ENCODE data around the gene SLC30A7.

SLC30A7 gene

GRCh38 chr1:101027194-101027772 lies 131.4 kb downstream of the SLC30A7 start:
- FAIRE-seq = no peak
- no peak for DNase-seq (ENCODE audit: insufficient read length, low spot score)
- no peak for TF ChIP-seq CTCF (IDR thresholded peaks at IDR 0.05; ENCODE audit: insufficient read depth, missing control alignments)

- FAIRE-seq (no peak), DNase-seq (ENCODE audit: insufficient read length, low spot score) (no peak)
- no peak for TF ChIP-seq CTCF (IDR thresholded peaks at IDR 0.05; ENCODE audit: insufficient read depth, missing control alignments)
These were observed 132.6 kb downstream of the SLC30A7 start for GRCh38 chr1:101028466-101028865.

- TF ChIP-seq CTCF (IDR thresholded peaks at IDR 0.05; ENCODE audit: insufficient read depth, missing control alignments) = no peak
- no peak for DNase-seq (ENCODE audit: insufficient read length, low spot score)
These were observed 133.3 kb downstream of the SLC30A7 start for GRCh38 chr1:101029184-101029583.

GRCh38 chr1:101030881-101031280 lies 135.0 kb downstream of the SLC30A7 start:
- FAIRE-seq (no peak), DNase-seq (ENCODE audit: insufficient read length, low spot score) (no peak)

More at GRCh38 chr1:101029184-101029583, 133.3 kb downstream of the SLC30A7 start:
- FAIRE-seq = no peak

More at GRCh38 chr1:101030881-101031280, 135.0 kb downstream of the SLC30A7 start:
- no peak for TF ChIP-seq CTCF (IDR thresholded peaks at IDR 0.05; ENCODE audit: insufficient read depth, missing control alignments)
